Upper lobe of left lung (tissue), 4 donors: ENCODE measurements around the gene TMEM209.

Experiments used
- EP300 ChIP-seq, 4 donors: sonication (generic); formaldehyde crosslinking; IDR thresholded peaks; one replicate each; pipeline ENCODE4 v1.5.1; 2017; ENCODE audit warnings: antibody characterized with exemption in 4 of 4, control low read depth in 2 of 4
- POLR2A ChIP-seq, 4 donors: fragments of 450-650 bp; IDR thresholded peaks; one replicate each; pipeline ENCODE4 v1.5.1; 2016 to 2017; ENCODE audit warnings: antibody characterized with exemption in 4 of 4, mild to moderate bottlenecking in 2 of 4
- POLR2AphosphoS5 ChIP-seq, 2 donors: sonication (generic); formaldehyde crosslinking; IDR thresholded peaks; one replicate each; pipeline ENCODE4 v1.5.1; 2017; ENCODE audit warnings: antibody characterized with exemption in 2 of 2
- TF ChIP-seq, protein P1 (sequence below), 6 experiments: fragments of 450-650 bp in 4 of 6; fragments of 200-600 bp in 2 of 6; sonication (generic) in 2 of 6; IDR thresholded peaks; one replicate each; pipeline ENCODE4 v1.5.1; 2016 to 2019; ENCODE audit warnings: antibody characterized with exemption in 6 of 6

DNA sequence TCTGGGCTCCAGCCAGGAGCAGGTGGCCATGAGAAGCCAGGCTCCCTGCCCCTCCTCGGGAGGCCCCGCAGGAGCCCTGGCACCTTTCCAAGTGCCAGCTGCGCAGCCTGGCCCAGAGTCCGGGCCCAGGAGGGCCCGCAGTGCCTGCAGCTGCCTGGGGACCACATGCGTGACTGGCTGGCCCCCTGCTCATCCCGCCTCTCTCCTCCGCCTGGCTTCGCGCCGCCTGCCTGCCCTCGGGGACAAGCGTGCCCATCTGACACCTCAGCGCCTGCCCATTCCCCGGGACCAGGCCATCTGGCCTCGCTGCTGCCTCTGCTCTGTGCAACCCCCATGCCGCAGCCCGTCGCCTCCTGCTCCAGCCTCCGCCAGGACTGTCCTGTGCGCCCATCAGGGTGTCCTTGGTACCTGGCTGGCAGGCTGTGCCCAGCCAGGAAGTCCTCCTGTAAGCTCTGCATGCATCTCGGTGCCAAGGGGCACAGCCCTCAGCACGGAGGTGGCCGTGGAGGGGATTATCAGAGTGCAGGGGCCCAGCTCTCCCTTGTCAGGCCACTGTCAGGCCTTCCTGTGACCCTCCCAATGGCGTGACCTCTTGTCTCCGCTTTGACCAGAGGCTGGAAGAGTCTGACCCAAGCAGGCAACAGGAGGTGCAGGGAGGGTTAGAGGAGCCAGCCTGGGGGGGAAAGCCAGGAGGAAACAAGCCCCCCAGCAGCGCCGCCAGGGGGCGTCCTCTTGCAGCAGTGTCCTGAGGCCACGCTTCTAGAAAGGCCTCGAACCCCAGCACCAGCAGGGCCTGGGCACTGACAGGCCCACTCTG is 50.5 kb downstream of the TMEM209 start:
- TF ChIP-seq, protein P1, sequence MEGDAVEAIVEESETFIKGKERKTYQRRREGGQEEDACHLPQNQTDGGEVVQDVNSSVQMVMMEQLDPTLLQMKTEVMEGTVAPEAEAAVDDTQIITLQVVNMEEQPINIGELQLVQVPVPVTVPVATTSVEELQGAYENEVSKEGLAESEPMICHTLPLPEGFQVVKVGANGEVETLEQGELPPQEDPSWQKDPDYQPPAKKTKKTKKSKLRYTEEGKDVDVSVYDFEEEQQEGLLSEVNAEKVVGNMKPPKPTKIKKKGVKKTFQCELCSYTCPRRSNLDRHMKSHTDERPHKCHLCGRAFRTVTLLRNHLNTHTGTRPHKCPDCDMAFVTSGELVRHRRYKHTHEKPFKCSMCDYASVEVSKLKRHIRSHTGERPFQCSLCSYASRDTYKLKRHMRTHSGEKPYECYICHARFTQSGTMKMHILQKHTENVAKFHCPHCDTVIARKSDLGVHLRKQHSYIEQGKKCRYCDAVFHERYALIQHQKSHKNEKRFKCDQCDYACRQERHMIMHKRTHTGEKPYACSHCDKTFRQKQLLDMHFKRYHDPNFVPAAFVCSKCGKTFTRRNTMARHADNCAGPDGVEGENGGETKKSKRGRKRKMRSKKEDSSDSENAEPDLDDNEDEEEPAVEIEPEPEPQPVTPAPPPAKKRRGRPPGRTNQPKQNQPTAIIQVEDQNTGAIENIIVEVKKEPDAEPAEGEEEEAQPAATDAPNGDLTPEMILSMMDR (IDR thresholded peaks at IDR 0.05), result no peak
- no peak for TF ChIP-seq EP300 (IDR thresholded peaks at IDR 0.05)
- no peak for TF ChIP-seq POLR2A (IDR thresholded peaks at IDR 0.05)
- no peak for TF ChIP-seq POLR2AphosphoS5 (IDR thresholded peaks at IDR 0.05)
